NCI-H524 treated with DMSO at 0.1 percent for 48 hours (cell line): ENCODE results near the gene ZMYND8.
"Not testable (repeated sequence)": the region's sequence is repeated elsewhere in the genome, so short reads cannot be mapped to it uniquely, and the experiment has no call there.

Experiments
- DNase-seq: peaks from one replicate; lab custom pipeline; 2025; lab: John Stamatoyannopoulos, UW

Gene ZMYND8

DNA sequence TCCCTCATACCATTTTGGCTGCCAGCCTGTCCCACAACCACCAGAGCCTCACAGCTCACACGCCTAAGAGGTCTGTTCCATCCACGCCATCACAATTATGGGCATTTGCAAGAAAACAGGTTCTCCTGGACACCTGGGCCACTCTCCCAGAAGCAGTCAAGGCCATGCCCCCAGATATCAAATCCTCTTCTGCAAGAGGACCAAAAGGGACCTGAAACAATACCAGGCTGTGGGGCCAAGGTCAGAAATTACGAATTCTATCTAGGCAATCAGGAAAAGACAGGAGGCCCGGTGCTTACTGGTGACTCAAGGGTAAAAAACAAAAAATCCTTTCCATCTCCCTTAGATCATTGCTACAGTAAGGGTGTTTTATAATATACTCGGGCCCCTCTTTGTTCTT lies 69.8 kb downstream of the ZMYND8 start:
- no peak for DNase-seq

DNA sequence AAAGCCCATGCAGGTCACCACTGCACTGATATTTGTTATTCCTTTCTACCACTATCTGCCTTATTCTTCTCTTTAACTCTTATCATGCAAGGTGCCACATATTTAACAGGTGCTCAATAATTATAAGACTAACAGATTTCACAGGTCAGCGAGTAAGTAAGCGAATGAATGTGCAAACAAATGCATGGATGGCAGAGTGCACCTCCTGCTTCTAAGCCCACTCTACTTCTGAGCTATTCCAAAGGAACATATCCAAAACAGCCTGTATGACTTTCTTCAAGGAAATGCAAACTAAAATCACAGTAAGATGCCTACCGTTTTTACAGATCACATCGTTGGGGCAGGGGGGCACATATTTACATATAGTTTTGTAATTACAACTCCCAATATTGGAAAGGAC lies 71.3 kb downstream of the ZMYND8 start:
- DNase-seq, result no peak

DNA sequence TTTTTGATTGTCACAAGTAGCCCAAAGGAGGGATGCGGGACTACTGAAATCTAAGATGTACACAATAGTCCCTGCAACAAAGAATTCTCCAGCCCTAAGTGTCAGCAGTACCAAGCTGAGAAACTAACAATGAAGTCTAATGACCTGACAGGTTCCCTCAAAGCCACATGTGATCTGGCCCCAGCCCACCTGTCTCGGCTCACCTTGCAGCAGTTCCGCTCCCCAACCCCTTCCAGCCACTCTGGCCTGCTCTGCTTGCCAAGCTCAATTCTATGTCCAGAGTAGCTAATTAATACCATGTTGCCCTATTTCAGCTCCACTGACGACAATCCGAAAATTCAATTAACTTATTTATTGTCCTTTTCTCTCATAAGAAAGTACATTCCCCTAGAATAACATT lies 72.1 kb downstream of the ZMYND8 start:
- no peak for DNase-seq

DNA sequence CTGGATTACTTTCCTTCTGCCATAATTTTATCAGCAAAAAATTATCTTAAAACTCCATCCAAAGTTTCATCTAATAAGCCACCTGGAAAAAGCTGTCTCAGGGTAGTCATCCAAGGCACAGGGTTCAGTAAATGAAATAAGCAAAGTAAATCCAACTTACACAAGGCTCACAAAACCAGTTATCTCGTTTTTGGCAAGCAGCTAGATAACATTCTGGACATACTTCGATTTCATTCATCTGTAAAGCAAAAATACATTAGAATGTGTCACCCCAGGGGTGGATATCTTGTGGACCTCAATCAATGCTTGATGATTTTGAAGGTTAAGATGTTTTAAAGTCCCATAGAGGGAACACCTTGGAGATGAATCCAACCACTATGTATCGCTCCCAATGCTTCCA lies 73.1 kb downstream of the ZMYND8 start:
- no peak for DNase-seq

DNA sequence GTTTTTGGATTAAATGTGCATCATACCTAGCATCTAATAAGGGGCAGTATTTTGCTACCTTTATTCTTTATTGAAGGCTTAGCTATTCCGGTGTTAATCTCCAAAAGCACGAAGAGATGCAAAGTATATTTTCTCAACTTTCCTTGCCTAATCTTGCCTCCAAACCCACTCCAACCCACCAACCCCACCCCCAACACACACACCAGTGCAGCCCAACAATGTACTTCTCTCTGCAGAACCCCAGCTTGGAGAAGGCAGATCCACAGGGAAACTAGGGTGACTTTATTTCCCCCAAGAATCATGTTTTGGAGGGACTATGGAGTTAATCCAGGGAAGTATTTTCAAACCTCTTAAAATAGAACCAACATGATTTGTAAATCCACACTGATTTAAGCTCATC lies 73.6 kb downstream of the ZMYND8 start:
- no peak for DNase-seq

DNA sequence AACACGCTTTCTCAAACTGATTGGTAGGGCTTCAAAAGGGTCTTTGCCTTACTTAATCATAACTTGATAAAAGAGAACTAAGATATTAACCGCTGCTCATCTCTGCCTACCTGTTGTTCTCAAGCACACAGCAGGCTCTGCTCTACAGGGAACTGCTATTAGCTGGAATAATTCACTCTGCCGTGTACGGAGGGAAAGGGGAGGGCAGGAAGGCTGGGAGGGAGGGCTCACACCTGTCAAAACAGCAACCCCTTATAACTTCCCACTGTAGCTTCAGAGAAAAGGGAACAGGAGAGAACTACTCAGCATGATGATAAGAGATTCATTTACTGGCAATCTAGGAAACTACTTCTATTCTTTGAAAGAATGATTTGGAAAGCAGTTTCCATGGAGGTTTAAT lies 75.1 kb downstream of the ZMYND8 start:
- DNase-seq, result no peak

DNA sequence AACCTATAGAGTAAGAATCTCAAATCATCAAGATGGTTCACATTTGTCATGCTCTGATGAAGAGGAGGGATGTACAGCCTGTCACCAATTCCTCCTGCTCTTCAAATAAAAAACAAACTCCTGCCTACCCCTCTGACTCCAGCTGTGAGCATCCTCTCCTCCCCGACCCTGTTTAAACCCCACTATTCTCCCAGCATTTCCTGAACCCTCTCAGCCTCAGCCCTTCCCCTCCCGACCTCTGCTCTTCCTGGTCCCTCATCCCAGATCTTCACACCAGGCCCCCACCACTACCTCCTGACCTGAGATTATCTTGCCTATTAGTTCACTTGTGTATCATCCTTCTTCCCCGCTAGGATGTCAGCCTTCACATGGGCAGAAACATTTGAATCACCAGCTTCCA lies 75.8 kb downstream of the ZMYND8 start:
- no peak for DNase-seq

DNA sequence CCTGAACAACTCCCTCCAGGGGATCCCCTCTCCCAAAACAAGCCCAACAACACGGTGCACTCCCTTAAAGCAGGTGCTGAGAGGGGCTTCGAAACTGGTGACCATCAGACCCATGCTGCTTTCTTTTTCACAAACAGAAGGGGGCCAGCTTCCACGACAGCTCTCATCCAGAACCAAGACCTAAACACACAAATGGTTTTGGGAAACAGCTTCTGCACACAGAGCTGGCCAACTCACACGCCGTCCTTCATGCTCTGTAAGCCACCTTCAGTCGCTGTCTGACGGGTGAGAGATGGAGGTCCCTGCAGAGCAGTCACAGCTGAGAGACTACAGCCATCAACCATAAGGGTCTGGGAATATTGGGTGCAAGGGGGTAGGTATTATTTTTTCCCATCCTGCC lies 76.3 kb downstream of the ZMYND8 start:
- DNase-seq, result no peak

DNA sequence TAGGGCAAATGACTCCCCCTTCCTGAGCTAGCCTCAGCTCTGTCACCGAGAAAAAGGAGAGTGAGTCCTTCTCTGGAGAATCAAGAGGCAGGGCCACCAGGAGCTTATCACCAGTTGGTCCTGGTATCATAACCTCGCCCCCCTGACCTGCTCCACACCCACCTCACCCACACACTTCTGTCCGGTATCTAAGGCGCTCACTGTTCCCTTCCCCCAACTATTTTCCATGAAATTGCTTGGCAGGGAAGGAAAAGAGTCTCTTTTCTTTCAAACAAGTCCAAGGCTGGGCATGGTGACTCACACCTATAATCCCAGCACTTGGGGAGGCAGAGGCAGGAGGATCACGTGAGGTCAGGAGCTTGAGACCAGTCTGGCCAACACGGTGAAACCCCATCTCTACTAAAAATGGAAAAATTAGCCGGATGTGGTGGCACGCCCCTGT lies 77.6 kb downstream of the ZMYND8 start:
- DNase-seq, result no peak

DNA sequence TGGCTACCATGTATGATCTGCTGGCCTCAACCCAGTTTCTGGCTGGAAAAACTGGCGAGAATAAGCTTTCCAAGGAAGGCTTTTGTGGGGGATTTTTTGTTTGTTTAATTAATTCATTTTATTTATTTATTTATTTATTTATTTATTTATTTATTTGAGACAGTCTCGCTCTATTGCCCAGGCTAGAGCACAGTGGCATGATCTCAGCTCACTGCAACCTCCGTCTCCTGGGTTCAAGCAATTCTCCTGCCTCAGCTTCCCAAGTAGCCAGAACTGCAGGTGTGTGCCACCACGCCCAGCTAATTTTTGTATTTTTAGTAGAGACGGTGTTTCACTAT lies 79.0 kb downstream of the ZMYND8 start:
- DNase-seq, result not testable (repeated sequence)

DNA sequence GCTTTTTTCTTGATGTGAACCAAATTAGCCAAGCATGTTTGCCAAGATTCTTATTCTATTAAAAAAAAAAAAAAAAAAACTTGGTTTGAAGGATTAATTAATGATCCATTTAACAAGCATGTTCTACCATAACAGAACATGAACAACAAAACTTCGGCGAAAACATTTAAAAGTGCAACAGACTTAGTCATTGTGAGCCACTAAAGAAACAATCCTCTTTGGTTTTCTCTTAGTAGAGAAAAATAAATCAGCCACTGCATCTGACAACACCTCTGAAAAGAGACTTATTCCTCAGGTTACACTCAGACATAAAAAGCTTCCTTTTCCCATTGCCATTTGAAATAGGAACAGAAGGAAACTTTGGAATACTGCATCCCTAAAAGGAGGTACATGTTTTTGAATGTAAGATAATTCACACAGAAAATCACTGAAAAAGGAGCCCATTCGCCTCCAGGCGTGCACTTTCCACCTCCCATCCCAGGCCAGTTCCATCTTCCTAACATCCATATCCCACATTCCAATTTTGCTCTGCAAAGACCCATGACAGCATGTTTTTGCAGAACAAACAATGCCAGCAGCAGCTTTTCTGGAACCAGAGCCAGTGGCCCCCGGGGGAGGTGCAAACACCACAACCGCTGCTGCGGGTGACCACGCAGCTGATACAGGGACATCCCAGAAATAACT lies 79.5 kb downstream of the ZMYND8 start:
- DNase-seq, result no peak

DNA sequence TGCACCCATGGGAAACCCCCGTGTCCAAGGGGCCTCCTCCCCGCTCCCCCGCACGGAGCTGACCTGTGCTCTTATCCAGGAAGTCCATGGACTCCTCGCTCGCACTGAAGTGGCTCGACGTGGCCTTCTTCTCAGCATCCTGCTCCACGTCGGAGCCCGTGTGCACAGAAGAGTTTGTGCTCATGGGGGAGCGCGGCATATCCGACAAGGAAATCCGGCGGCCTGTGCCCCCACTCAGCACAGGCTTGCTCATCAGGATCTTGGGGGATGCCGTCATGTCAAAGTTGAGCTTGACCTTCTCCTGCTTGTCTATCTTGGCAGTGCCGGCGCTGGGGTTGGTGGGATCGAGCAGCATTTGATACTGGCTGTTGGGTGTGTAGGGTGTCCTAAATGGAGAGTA lies 80.2 kb downstream of the ZMYND8 start:
- DNase-seq, result no peak

DNA sequence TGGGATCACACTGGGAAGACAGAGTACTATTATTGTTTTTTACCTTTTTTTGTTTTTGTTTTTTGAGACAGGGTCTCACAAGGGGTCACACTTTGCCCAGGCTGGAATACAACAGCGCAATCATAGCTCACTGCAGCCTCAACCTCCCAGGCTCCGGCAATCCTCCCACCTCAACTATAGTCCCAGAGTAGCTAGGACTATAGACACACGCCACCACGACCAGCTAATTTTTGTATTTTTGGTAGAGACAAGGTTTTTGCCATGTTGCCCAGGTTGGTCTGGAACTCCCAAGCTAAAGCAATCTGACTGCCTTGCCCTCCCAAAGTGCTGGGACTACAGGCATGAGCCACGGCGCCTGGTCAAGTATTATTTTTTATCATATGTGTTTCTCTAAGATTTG lies 81.0 kb downstream of the ZMYND8 start:
- no peak for DNase-seq

DNA sequence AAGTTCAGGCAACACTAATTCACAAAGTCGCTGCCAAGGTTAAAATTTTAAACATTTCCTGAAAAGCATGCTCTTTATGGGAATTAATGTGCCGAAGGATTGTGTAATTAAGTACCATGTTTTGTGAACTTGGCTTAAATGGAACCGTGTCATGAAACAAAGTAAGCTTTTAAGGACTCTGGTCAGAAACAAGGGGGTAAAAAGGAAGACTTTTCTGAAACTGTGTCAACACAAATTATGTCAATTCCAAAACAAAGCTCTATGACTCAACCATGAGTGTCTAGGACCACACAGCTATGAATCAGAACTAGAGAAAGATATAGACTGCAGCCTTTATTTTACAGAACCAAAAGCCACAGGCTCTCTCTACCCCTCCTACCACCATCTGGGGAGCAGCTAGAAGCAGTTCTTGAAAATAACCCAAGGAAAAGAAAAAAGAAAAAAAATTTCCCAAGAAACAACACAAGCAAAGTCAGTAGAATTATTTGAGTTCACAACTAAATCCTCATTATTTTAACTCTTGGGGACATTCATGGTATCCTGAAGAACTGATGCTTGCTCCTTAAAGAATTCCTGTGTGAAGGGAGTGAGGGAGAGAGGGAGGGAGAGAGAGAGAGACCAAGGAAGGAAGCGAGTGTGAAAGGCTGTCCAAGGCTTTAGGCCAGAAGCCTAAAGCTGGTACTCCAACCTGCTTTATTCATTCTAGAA lies 81.9 kb downstream of the ZMYND8 start:
- DNase-seq, result no peak

DNA sequence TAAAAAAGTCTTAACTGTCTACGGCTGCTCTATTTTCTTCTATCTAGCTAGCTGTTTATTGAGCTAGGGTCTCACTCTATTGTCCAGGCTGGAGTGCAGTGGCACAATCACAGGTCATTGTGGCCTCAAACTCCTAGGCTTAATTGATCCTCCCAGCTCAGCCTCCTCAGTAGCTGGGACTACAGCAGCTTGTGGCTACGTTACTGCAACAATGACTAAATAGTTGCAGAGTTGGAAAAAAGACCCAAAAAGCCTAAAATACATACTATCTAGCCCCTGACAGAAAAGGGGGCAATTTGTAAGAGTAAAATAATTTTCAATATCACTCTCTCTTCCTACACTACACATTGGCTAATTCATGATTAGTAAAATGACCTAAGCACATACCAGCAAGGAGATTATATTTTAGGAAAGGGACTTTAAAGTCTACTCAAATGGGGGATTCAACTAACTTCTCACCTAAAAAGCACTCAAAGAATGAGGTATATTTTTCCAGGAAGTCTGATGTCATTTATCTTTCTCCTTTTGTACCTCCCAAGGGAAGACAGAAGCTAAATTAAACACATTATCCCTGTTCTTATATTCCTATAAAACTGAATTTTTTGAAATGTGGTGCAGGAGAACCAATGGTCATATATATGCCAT lies 82.8 kb downstream of the ZMYND8 start:
- no peak for DNase-seq

DNA sequence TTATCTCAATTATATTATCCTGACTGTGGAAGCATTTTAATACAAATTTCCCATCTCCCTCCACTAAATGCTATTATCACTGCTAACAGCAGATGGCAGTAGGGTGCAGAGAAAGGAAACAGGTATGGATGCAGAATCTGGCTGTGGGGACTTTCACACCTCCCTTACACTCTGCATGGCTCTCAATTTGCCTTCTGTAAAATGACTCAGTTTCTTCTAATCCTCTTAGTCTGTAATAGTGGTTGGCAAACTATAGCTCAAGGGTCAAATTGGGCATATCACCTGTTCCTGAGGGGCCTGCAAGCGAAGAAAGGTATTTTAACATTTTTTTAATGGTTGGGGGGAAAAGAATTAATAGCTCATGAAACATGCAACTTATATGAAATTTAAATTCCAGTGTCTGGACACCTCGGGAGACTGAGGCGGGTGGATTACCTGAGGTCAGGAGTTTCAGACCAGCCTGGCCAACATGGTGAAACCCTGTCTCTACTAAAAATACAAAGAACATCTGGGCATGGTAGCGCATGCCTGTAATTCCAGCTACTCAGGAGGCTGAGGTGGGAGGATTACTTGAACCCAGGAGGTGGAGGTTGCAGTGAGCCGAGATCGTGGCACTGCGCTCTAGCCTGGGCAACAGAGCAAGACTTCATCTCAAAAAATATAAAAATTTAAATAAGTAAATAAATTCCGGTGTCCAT lies 83.5 kb downstream of the ZMYND8 start:
- DNase-seq, result peak; percentile 22

DNA sequence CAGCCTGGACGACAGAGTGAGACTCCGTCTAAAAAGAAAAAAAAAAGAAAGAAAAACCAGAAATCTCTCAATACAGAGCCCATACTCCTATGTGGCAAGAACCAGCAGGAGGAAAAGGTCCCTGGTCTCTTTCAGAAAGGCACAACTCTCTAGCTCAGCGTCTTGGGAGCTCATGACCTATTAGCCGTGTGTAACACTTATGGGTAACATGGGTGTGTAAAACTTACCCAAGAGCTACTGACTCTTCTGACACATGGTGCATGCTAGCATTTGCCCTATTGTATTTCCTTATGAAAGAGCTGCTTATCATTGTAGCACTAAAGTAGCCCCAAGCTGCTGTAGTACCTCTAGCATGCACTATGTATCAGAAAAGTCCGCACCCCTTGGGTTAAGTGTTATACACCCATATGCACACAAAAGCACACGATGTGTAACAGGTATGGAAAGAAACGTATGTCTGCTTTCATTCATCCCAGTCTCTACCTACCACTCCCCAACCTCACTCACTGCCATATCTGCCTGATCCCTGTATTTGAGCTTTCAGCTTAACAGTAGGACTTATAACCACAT lies 85.4 kb downstream of the ZMYND8 start:
- DNase-seq, result no peak

DNA sequence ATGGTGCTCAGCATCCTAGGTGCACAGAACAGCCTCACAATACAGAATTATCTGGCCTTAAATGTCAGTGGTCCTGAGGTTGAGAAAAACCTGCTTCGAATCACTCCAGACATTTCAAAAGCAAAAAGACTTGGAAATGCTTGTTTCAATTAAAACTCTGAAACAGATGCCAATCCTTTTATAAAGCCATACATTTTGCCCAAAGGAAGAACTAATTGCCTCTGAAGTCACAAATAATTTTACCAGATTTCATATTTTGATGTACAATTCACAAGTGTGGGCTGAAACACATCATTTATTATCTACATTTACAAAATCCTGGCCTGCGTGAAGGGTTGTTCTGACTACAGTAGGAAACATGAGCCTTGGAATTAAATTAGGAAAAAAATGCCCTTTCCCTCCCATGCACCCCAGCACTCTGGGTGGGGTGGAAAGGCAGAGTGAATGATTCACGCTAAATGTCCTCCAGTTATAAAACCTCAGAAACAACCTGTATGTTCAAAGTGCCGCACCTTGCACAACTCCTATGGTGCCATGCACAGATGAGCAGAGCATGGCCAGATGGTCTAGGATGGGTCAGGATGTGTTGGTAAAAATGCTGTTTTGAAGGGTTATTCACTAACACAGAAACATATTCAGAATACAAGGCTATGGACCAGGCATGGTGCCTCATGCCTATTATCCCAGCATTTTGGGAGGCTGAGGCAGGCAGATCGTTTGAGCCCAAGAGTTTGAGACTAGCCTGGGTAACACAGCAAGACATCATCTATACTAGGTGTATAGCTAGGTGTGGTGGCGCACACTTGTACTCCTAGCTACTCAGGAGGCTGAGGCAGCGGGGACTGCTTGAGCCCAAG lies 87.0 kb downstream of the ZMYND8 start:
- DNase-seq, result no peak

DNA sequence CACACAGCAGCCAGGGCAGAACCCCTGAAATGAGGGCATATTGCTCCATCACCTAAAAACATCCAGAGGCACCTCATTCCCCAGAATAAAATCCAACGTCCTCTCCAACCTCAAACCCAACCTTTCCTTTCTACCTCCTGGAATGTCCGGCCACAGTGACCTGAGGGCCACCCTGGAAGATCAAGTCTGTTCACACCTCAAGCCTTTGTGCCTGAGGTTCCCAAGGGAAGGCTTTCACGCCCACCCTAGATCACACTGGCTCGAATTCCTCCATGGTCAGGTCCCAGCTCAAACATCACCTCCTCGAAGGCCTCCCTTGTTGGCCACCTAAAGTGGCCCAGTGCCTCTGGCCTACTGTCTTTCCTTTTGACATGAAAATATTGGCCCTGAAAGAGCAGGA lies 88.9 kb downstream of the ZMYND8 start:
- DNase-seq, result no peak

DNA sequence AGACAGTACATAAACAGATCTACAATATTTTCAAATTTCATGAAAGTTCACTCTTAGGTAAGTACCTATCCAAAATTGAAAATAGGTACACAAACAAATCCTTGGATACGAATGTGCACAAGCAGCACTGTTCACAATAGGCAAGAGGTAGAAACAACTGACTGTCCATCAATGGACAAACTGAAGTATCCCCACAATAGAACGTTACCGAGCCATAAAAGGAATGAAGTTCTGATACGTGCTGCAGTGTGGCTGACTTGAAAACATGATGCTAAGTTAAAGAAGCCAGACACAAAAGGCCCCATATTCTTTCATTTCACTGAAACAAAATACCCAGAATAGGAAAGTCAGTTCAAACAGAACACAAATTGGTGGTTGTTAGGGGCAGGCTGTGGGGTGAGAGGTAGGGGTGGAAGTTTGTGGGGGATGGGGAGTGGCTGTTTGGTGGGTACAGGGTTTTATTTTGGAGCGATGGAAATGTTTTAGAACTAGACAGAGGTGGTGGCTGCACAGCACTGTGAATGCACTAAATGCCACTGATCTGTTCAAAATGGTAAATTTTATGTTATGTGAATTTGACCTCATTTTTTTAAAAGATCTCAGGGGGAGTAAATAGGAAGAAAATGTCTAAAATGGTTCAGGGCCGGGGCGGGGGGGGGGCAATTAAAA lies 89.5 kb downstream of the ZMYND8 start:
- no peak for DNase-seq

DNA sequence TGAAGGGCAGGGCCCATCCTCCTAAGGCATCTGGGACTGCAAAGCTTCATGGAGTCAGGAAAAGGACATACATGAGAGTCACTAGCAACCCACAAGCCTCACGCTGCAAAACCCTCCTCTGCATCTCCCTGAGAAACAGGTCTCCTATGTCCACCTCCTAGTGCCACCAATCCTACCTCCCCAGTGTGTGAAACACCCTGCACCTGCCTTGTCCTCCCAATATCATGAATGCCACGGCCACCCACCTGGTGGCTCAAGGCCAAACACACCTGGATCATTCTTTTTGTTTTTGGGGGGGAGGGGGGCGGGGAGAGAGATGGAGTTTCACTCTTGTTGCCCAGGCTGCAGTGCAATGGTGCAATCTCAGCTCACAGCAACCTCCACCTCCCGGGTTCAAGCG lies 90.5 kb downstream of the ZMYND8 start:
- no peak for DNase-seq
